Panc1 (cell line): ENCODE measurements around the gene KRT72.

Experiments
- CTCF ChIP-seq: fragments of 450-650 bp; IDR thresholded peaks from 2 replicates; pipeline ENCODE4 v1.5.1; 2017; ENCODE audit warnings: mild to moderate bottlenecking
- POLR2AphosphoS5 ChIP-seq: IDR thresholded peaks from 2 replicates; pipeline ENCODE4 v1.6.1; 2012; ENCODE audit warnings: mild to moderate bottlenecking, low read depth, low read length, moderate library complexity
- REST ChIP-seq, 2 experiments: IDR thresholded peaks; 2 replicates each; pipeline ENCODE4 v1.6.1; 2011 to 2012; ENCODE audit warnings: low read depth in 2 of 2, control low read depth in 1 of 2, low read length in 1 of 2, mild to moderate bottlenecking in 1 of 2, moderate library complexity in 1 of 2; ENCODE audit not compliant: insufficient read depth in 1 of 2
- SIN3A ChIP-seq: IDR thresholded peaks from 2 replicates; pipeline ENCODE4 v1.6.1; 2012; ENCODE audit warnings: low read depth, mild to moderate bottlenecking, low read length, moderate library complexity, borderline replicate concordance; ENCODE audit not compliant: insufficient read depth

GRCh38 chr12:52575948-52576347 is 25.3 kb downstream of the KRT72 start:
- TF ChIP-seq CTCF (no peak), POLR2AphosphoS5 (no peak), SIN3A (no peak), REST (IDR thresholded peaks at IDR 0.05; ENCODE audit: insufficient read depth in 1 of 2, low read depth in 2 of 2, low read length in 1 of 2) (no peak)
